Measurements from ENCODE around the gene WAC.

GRCh38 chr10:28640551-28640950, 107.6 kb downstream of the WAC start:
- TF ChIP-seq TCF12 (IDR thresholded peaks at IDR 0.05): no peak
- no peak for TF ChIP-seq MAX (IDR thresholded peaks at IDR 0.05; ENCODE audit: low read depth)
- TF ChIP-seq CTCF (IDR thresholded peaks at IDR 0.05): no peak
- no peak for TF ChIP-seq MXI1 (IDR thresholded peaks at IDR 0.05; ENCODE audit: low read depth, low read length)
- no peak for TF ChIP-seq MEF2A (IDR thresholded peaks at IDR 0.05; ENCODE audit: borderline replicate concordance, low read depth)
- no peak for TF ChIP-seq JUND (IDR thresholded peaks at IDR 0.05)
- TF ChIP-seq EP300 (IDR thresholded peaks at IDR 0.05; ENCODE audit: borderline replicate concordance in 1 of 2, low read depth in 1 of 2, low read length in 1 of 2): no peak
- TF ChIP-seq SIN3A (IDR thresholded peaks at IDR 0.05; ENCODE audit: borderline replicate concordance, low read depth, low read length): no peak
- no peak for TF ChIP-seq YY1 (IDR thresholded peaks at IDR 0.05; ENCODE audit: low read depth)

Measured in SK-N-SH (cell line).